NCI-H526 (cell line): ENCODE results near the gene KCNJ8.
"Not testable (repeated sequence)": the region's sequence is repeated elsewhere in the genome, so short reads cannot be mapped to it uniquely, and the experiment has no call there.

ENCODE experiments used
- DNase-seq, 2 experiments: peaks; one replicate each; lab custom pipeline; 2025; lab: John Stamatoyannopoulos, UW

Gene KCNJ8

DNA sequence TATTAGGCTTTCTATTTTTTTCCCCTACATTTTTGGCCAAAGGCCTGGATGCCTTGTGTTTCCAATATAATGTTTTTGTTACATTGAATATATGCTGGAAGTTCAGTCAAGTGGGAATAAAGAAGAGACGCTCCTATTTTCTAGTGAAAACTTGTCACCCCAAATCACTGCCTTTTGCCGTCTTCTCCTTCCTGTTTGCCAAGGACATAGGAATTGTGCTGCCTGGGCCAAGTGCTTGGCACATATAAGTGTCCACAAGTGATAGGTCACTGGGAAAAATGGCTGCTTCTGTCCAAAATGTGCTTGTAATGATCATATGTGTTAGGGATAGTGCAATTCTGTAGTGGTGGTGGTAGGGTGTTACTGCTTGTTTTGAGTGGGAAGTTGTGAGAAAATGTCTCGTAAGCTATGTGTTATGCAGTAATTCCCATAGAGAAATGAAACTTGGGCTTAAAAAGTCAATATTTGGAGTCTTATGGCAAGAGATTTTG, 11.6 kb upstream of the KCNJ8 start:
- DNase-seq: no peak

GRCh38 chr12:21782723-21783122, 8.2 kb upstream of the KCNJ8 start:
- DNase-seq: not testable (repeated sequence)

GRCh38 chr12:21780786-21781185, 6.3 kb upstream of the KCNJ8 start:
- DNase-seq: no peak

DNA sequence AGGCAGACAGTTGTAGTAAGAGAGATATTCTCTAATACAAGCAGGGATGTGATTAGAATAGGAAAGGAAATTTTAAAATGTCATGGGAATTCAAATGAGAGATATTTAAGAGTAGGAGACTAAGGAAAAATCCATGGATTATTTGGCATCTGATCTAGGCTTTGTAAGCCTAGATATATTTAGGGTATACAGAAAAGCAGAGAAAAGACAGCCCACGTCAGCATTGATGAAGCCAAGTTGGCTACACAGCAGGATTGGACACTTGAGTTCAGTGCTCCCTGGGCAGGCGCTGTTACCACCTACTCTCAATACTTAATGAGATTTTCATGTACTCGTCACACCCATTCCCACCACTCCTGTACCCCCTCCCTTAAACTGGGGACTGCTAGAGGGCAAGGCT, 1.7 kb upstream of the KCNJ8 start:
- DNase-seq: no peak

DNA sequence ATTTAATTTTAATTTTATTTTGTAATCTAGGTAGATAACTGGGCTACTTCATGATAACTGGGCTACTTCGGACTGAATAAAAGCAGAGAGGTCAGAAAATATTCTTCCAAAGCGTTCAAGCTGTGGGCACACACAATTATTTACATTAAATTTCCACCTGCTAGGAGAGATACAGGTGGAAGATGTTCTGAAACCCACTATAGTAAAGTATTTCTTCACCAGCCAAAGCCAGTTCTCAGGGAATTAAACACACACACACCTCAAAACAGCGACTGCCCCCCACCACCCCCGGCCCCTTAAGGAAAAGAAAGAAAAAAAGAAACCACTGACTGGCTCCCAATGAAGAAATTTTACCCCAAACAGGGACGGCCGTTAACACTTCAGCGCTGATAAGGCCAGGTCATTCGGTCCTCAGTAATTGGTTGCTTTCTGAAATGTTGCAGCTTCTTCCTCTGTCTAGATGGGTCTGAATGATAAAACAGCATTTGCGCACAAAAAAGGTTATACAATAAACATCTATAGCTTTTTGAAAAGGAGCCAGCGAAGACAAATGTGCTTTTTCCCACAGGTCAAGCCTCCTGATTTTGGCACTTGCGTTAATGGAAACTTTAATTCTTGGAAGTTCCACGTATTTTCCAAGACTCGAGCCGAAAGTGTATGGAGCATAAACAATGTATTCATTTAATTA, 771 bp upstream of the KCNJ8 start:
- DNase-seq: no peak

GRCh38 chr12:21773806-21774205, 700 bp downstream of the KCNJ8 start:
- DNase-seq: no peak

- DNase-seq: no peak
These were observed 1.2 kb downstream of the KCNJ8 start for GRCh38 chr12:21773263-21773741.

DNA sequence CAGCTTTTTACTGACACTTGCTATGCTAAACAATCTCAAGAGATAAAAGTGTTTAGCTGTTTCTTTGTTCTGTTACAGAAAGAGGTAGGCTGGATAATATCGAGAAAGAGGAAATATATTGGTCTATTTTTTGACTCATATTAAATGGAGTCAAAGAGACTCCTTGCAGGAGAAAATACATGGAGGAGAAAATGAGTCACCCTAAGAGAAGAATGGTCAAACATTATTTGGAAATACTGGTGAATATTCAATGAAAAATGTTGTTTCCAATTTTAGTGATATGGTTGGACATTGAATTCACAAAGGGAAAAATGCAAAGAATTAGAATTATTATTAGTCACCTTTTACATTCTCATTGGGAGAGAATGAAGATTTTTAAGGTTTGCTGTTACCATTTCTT, 3.2 kb downstream of the KCNJ8 start:
- no peak for DNase-seq

DNA sequence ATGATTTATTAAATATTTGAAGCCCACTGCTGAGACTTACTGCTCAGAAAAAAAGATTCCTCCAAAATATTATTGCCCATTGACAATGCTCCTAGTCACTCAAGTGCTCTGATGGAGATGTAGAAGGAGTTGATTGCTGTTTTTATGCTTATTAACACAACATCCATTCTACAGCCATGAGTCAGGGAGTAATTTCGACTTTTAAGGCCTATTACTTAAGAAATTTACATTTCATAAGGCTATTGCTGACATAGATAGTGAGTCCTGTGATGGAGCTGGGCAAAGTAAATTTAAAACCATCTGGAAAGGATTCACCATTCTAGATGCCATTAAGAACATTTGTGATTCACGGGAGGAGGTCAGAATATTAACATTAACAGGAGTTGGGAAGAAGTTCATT, 5.2 kb downstream of the KCNJ8 start:
- DNase-seq: no peak

- no peak for DNase-seq
These were observed 8.1 kb downstream of the KCNJ8 start for GRCh38 chr12:21766403-21766802.

GRCh38 chr12:21764950-21765349, 9.6 kb downstream of the KCNJ8 start:
- no peak for DNase-seq

DNA sequence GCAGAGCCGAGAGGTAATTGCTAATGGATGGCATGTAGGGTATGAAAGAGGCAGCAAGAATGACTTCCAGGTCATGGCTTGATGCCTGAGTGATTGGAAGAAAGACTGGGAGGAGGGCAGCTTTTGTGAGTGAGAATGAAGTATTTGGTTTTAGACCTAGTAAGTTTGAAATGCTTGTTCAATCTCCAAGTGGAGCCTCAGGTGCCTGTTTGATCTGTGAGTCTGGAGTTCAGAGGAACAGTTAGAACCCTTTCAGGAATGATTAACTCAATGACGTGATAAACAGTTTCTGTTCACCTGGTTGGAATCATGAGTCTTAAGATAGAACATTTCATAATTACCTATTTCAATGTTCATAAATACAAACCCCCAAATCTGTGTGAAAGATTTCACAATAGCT, 10.4 kb downstream of the KCNJ8 start:
- no peak for DNase-seq

GRCh38 chr12:21763531-21763930, 11.0 kb downstream of the KCNJ8 start:
- DNase-seq: no peak

GRCh38 chr12:21759737-21760136, 14.8 kb downstream of the KCNJ8 start:
- no peak for DNase-seq

DNA sequence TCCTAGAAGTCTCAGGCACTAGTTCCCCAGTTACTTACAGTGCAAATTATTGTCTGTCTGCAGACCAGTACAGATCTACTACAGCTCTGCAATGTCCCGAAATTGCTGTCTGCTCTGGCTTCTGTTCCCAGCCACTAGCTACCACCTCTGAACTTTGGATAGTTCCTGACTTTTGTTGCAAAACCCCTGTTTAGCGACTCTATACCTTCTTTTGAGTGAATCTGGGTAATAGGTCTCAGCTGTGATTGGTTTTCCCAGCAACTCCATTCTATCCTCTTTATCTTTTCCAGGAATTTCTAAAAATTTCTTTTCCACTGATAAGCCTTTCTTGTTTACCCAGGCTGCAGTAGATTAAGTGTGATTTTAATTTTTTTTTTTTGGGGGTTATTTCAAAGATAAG, 16.8 kb downstream of the KCNJ8 start:
- DNase-seq: no peak

- no peak for DNase-seq
These were observed 17.8 kb downstream of the KCNJ8 start for GRCh38 chr12:21756699-21757098.

GRCh38 chr12:21751517-21751916, 23.0 kb downstream of the KCNJ8 start:
- DNase-seq: no peak

- DNase-seq: no peak
These were observed 29.2 kb downstream of the KCNJ8 start for GRCh38 chr12:21745258-21745657.

DNA sequence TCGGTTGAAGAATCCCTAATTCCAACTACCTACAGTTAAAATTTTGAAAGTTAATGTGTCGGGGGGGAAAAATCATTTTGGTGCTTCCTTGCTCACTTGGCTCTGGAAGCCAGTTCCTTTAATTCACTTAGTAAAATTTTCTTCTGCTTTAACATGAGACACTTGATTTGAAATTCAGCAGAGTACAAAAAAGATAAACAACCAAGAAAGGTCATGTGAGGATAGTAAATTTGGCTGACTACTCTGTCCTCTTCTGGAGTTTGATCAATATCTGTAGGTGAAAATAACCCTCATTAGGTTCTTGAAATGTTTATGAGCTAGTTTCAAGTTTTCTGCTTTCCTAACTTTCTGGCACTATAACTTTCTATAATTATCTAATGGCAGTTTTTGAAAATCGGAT, 43.4 kb downstream of the KCNJ8 start:
- DNase-seq: no peak

- DNase-seq: no peak
These were observed 48.8 kb downstream of the KCNJ8 start for GRCh38 chr12:21725731-21726130.

- DNase-seq: no peak
These were observed 55.4 kb downstream of the KCNJ8 start for GRCh38 chr12:21718944-21719650.

DNA sequence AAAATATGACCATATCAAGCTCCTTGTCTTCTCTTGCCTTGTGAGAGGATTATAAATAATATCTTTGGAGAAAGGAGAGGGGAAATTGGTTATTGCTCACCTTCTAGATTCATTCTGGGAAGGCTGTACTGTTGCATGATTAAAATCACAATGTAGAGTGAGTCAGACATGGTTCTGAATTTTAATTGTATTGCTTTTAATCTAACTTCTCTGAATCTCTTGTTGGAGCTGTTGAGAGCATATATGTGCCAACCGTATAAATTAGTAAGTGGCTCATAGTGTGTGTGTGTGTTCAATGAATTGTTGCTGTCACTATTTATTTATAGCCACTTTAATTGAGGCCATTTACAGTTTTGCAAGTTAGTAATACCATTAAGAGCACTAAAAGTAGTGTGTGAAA, 56.1 kb downstream of the KCNJ8 start:
- DNase-seq: no peak

DNA sequence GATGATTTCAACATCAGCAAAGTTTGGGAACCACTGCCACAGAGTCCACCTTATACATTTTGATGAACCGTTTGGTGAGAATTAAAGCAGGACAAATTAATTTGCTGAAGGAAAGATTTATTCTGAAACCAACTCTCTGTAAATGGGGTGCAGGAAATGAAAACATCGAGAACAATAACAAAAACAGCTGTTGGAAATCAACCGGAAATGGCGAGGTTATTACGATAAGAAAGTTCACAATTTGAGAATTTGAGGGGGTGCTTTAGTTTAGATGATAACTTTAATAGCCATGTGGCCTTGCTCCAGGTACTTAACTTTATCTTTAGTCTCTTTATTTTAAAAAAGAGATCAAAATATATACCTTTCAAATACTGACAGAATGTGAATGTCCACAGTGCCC, 56.7 kb downstream of the KCNJ8 start:
- no peak for DNase-seq

- DNase-seq: no peak
These were observed 59.1 kb downstream of the KCNJ8 start for GRCh38 chr12:21715386-21715785.
